K562 (cell line): ENCODE results near the gene CIAO2B.

Experiments
- BCL6 ChIP-seq: fragments of 250-450 bp; sonication (Bioruptor Pico); IDR thresholded peaks from 2 replicates; pipeline ENCODE4 v1.4.0; 2020
- CREB3 ChIP-seq: fragments of 450-650 bp; conservative IDR thresholded peaks from 2 replicates; pipeline ENCODE4 v1.6.1; 2016; ENCODE audit warnings: missing genetic modification characterization, low read depth, mild to moderate bottlenecking, missing compliant biosample characterization, moderate library complexity
- CTCF ChIP-seq, 3 experiments: IDR thresholded peaks in 2 of 3; conservative IDR thresholded peaks in 1 of 3; 2 replicates each; pipeline ENCODE4 v1.5.1; 2011 to 2012; ENCODE audit warnings: low read length in 3 of 3, mild to moderate bottlenecking in 3 of 3, control low read depth in 2 of 3, improper control_type of control experiment in 1 of 3, inconsistent platforms in 1 of 3, low read depth in 1 of 3, mixed read lengths in 1 of 3, moderate library complexity in 1 of 3; ENCODE audit not compliant: insufficient read depth in 2 of 3
- MXD1 ChIP-seq: fragments of 250-450 bp; sonication (Bioruptor Pico); IDR thresholded peaks from 2 replicates; pipeline ENCODE4 v1.8.0; 2021; ENCODE audit warnings: borderline replicate concordance, mild to moderate bottlenecking, moderate library complexity; ENCODE audit not compliant: poor library complexity, severe bottlenecking
- NCOA2 ChIP-seq, 2 experiments: fragments of 450-650 bp; IDR thresholded peaks; 2 replicates each; pipeline ENCODE4 v1.6.1; 2018; ENCODE audit warnings: mild to moderate bottlenecking in 2 of 2, moderate library complexity in 1 of 2; ENCODE audit not compliant: partially characterized antibody in 2 of 2
- POLR2A ChIP-seq: fragments of 450-650 bp; conservative IDR thresholded peaks from 2 replicates; pipeline ENCODE4 v1.6.1; 2016
- RFX5 ChIP-seq: IDR thresholded peaks from 2 replicates; pipeline ENCODE4 v1.6.1; 2011; ENCODE audit warnings: low read depth, mild to moderate bottlenecking, improper control_type of control experiment, low read length
- YY1 ChIP-seq, 3 experiments: IDR thresholded peaks; 2 replicates each; pipeline ENCODE4 v1.6.1; 2011; ENCODE audit warnings: low read length in 2 of 3, mild to moderate bottlenecking in 2 of 3, moderate library complexity in 2 of 3, borderline replicate concordance in 1 of 3, control low read depth in 1 of 3, low read depth in 1 of 3; ENCODE audit not compliant: insufficient read depth in 3 of 3, insufficient replicate concordance in 2 of 3, control insufficient read depth in 1 of 3, insufficient read length in 1 of 3; ENCODE audit errors: extremely low read depth in 1 of 3
- ZNF121 ChIP-seq: sonication (generic); formaldehyde crosslinking; conservative IDR thresholded peaks from 2 replicates; pipeline ENCODE4 v1.8.0; 2022; ENCODE audit warnings: missing genetic modification reagents
- ZNF23 ChIP-seq: fragments of 250-450 bp; sonication (Bioruptor Pico); IDR thresholded peaks from 2 replicates; pipeline ENCODE4 v1.4.0; 2020; ENCODE audit warnings: mild to moderate bottlenecking
- TF ChIP-seq, protein P1 (sequence below): fragments of 250-450 bp; sonication (Bioruptor Pico); IDR thresholded peaks from 2 replicates; pipeline ENCODE4 v1.9.0; 2021; ENCODE audit warnings: mild to moderate bottlenecking
- TF ChIP-seq, protein P2 (sequence below): fragments of 450-650 bp; formaldehyde crosslinking; IDR thresholded peaks from 2 replicates; pipeline ENCODE4 v1.4.0; 2022; ENCODE audit warnings: mild to moderate bottlenecking, moderate library complexity

DNA sequence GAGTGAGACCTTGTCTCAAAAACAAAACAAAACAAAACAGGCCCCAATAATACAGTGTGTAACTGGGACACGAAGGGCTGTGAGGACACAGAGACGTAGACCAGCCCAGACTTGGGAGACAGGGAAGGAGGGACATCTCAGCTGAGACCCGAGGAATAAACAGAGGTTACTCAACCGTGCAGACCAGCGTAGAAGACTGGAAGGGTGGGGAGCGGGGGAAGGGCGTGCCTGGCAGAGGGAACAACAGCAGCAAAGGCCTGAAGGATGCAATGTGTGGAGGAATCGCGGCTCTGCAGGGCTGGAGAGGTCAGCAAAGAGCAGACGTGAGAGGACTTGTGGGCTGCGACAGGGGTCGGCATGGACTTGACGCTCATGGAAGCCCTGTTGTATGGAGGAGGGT is 42.5 kb upstream of the CIAO2B start:
- TF ChIP-seq ZNF23 (CRISPR knock-in tag) (no peak), BCL6 (CRISPR knock-in tag) (no peak), ZNF121 (no peak), NCOA2 (IDR thresholded peaks at IDR 0.05; ENCODE audit: partially characterized antibody in 2 of 2) (no peak), CTCF (IDR thresholded peaks at IDR 0.05 in 2 of 3, conservative IDR thresholded peaks at IDR 0.05 in 1 of 3; ENCODE audit: insufficient read depth in 2 of 3, low read depth in 1 of 3, low read length in 3 of 3) (no peak), RFX5 (no peak), MXD1 (CRISPR knock-in tag) (no peak), YY1 (IDR thresholded peaks at IDR 0.05; ENCODE audit: borderline replicate concordance in 1 of 3, control insufficient read depth in 1 of 3, extremely low read depth in 1 of 3, insufficient read depth in 3 of 3, insufficient read length in 1 of 3, insufficient replicate concordance in 2 of 3, low read depth in 1 of 3, low read length in 2 of 3) (no peak), POLR2A (no peak), CREB3 (tag) (no peak)
- TF ChIP-seq, protein P1, sequence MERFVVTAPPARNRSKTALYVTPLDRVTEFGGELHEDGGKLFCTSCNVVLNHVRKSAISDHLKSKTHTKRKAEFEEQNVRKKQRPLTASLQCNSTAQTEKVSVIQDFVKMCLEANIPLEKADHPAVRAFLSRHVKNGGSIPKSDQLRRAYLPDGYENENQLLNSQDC (CRISPR knock-in tag): no peak
- TF ChIP-seq, protein P2, sequence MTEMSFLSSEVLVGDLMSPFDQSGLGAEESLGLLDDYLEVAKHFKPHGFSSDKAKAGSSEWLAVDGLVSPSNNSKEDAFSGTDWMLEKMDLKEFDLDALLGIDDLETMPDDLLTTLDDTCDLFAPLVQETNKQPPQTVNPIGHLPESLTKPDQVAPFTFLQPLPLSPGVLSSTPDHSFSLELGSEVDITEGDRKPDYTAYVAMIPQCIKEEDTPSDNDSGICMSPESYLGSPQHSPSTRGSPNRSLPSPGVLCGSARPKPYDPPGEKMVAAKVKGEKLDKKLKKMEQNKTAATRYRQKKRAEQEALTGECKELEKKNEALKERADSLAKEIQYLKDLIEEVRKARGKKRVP (CRISPR knock-in tag): no peak
